OCI-LY1 (cell line): ENCODE results near the gene CDH4.

Experiments
- H2AFZ ChIP-seq: fragments of 200-600 bp; sonication (generic), shearing (Covaris generic); 2 replicates; pipeline ENCODE4 v1.6.0; 2014; ENCODE audit warnings: antibody characterized with exemption, mild to moderate bottlenecking, low read length
- H3F3A ChIP-seq: fragments of 200-600 bp; sonication (generic), shearing (Covaris generic); 2 replicates; pipeline ENCODE4 v1.6.0; 2014; ENCODE audit warnings: mild to moderate bottlenecking, antibody characterized with exemption, low read length, moderate library complexity; ENCODE audit not compliant: insufficient read depth
- H3K27ac ChIP-seq: fragments of 200-600 bp; sonication (generic); 2 replicates; pipeline ENCODE4 v1.5.1; 2014; ENCODE audit warnings: low read length, mixed run types, mild to moderate bottlenecking, low read depth; ENCODE audit not compliant: poor library complexity, severe bottlenecking
- H3K27me3 ChIP-seq: fragments of 200-600 bp; sonication (generic); 2 replicates; pipeline ENCODE4 v1.6.0; 2014; ENCODE audit warnings: antibody characterized with exemption, mild to moderate bottlenecking, low read length, moderate library complexity; ENCODE audit not compliant: insufficient read depth
- H3K36me3 ChIP-seq: fragments of 200-600 bp; sonication (generic); 2 replicates; pipeline ENCODE4 v1.6.1; 2014; ENCODE audit warnings: mild to moderate bottlenecking, antibody characterized with exemption, low read length, moderate library complexity, mixed read lengths; ENCODE audit not compliant: insufficient read depth
- H3K4me1 ChIP-seq: fragments of 200-600 bp; sonication (generic); 2 replicates; pipeline ENCODE4 v1.5.1; 2014; ENCODE audit warnings: mild to moderate bottlenecking, low read length, moderate library complexity; ENCODE audit not compliant: insufficient read depth, severe bottlenecking
- H3K4me2 ChIP-seq: fragments of 200-600 bp; sonication (generic), shearing (Covaris generic); 2 replicates; pipeline ENCODE4 v1.6.1; 2014; ENCODE audit warnings: low read length
- H3K4me3 ChIP-seq: fragments of 200-600 bp; sonication (generic); 2 replicates; pipeline ENCODE4 v1.5.1; 2014; ENCODE audit warnings: low read length, low read depth, mild to moderate bottlenecking, mixed read lengths; ENCODE audit not compliant: poor library complexity, severe bottlenecking
- H3K79me2 ChIP-seq: fragments of 200-600 bp; shearing (Covaris generic); 2 replicates; pipeline ENCODE4 v1.6.1; 2016; ENCODE audit warnings: mixed run types, low read length, mixed read lengths; ENCODE audit not compliant: insufficient read depth
- H3K9ac ChIP-seq: fragments of 200-600 bp; sonication (generic), shearing (Covaris generic); 2 replicates; pipeline ENCODE4 v1.6.1; 2014; ENCODE audit warnings: mild to moderate bottlenecking, low read length, mixed read lengths
- H3K9me2 ChIP-seq: fragments of 200-600 bp; sonication (generic), shearing (Covaris generic); 2 replicates; pipeline ENCODE4 v1.6.1; 2014; ENCODE audit warnings: low read depth, mild to moderate bottlenecking, low read length, mixed read lengths
- H3K9me3 ChIP-seq: fragments of 200-600 bp; shearing (Covaris generic); 2 replicates; pipeline ENCODE4 v1.6.1; 2014; ENCODE audit warnings: low read length, mixed read lengths
- H4K20me1 ChIP-seq: fragments of 200-600 bp; sonication (generic), shearing (Covaris generic); 2 replicates; pipeline ENCODE4 v1.6.0; 2016; ENCODE audit warnings: mild to moderate bottlenecking, low read length; ENCODE audit not compliant: insufficient read depth
- EZH2 ChIP-seq: fragments of 200-600 bp; sonication (generic), shearing (Covaris generic); IDR thresholded peaks from 2 replicates; pipeline ENCODE4 v1.8.0; 2017; ENCODE audit warnings: borderline replicate concordance, mixed run types, mild to moderate bottlenecking, antibody characterized with exemption, low read length, moderate library complexity, mixed read lengths
- TF ChIP-seq, protein P1 (sequence below): fragments of 200-600 bp; sonication (generic), shearing (Covaris generic); IDR thresholded peaks from 2 replicates; pipeline ENCODE4 v1.5.1; 2017; ENCODE audit warnings: mild to moderate bottlenecking, antibody characterized with exemption, low read length, moderate library complexity, mixed read lengths

CDH4 gene

DNA sequence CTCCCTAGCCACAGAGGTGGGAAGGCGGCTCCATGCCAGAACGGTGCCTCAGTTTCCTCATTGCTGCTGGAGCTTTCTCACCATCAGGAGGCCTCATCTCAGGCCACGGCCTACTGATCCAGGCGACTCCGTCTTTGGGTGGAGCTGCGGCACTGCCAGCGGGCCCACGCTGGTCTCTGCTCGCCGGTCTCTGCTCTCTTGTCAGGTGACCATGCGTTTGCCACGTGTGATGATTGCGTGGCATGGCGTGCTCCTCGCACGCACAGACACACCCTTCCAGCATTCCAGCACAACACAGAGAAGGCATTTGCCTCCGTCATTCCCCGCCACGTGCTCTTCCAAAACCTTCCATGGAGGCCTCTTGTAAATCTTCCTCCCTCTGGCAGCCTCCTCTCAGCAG lies 271.1 kb downstream of the CDH4 start:
- no peaks in the 10 kb centered on the region for H3K9me3 ChIP-seq
- H3K79me2 ChIP-seq, result no peaks in the 10 kb centered on the region
- no peak overlapping the region for H2AFZ ChIP-seq
- H3K4me2 ChIP-seq, result no peak overlapping the region
- H3K27ac ChIP-seq, result no peak overlapping the region
- H3K9me2 ChIP-seq, result no peaks in the 10 kb centered on the region
- no peak overlapping the region for H3K9ac ChIP-seq
- TF ChIP-seq, protein P1, sequence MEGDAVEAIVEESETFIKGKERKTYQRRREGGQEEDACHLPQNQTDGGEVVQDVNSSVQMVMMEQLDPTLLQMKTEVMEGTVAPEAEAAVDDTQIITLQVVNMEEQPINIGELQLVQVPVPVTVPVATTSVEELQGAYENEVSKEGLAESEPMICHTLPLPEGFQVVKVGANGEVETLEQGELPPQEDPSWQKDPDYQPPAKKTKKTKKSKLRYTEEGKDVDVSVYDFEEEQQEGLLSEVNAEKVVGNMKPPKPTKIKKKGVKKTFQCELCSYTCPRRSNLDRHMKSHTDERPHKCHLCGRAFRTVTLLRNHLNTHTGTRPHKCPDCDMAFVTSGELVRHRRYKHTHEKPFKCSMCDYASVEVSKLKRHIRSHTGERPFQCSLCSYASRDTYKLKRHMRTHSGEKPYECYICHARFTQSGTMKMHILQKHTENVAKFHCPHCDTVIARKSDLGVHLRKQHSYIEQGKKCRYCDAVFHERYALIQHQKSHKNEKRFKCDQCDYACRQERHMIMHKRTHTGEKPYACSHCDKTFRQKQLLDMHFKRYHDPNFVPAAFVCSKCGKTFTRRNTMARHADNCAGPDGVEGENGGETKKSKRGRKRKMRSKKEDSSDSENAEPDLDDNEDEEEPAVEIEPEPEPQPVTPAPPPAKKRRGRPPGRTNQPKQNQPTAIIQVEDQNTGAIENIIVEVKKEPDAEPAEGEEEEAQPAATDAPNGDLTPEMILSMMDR, result no peak
- TF ChIP-seq EZH2, result no peak
- no peaks in the 10 kb centered on the region for H3K36me3 ChIP-seq
- H3K4me3 ChIP-seq, result no peak overlapping the region
- H3K4me1 ChIP-seq, result no peaks in the 10 kb centered on the region
- no peaks in the 10 kb centered on the region; the same call in 1 of the 2 replicates for H3K27me3 ChIP-seq
- H4K20me1 ChIP-seq, result no peaks in the 10 kb centered on the region
- no peaks in the 10 kb centered on the region for H3F3A ChIP-seq

DNA sequence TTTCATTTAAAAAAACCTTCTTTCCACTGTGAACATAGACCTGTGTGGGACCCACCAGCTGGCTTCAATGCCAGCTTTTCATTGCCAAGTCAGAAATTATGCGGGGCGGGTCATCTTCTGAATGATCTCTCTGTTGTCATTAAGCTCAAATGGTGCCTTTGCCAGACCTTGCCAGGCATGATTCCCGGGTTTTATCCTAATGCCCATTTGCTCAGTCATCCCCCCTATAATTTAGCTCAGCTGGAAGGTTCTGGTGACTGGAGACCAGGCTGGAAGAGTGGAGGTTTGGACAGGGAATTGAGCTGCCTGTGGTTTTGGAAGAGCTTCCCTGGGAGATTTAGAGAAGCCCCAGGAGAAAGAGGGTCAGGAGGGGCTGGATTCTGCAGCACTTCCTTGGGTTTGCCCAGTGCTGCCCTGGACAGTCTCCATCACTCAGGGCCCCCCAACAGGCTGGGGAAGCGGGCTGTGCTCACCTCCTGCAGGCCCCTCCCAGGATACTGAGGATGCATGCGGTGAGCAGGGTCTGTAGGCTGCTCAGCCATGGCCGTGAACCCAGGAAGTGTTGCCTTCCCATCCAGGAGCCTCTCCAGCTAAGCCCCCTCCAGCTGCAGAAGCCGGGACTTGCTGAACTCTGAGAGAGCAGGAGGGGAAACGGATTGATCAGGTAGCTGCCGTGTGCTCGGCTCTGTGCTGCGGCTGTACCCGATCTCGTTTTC lies 273.0 kb downstream of the CDH4 start:
- H3K27ac ChIP-seq, result no peak overlapping the region
- no peaks in the 10 kb centered on the region for H3K9me2 ChIP-seq
- TF ChIP-seq, protein P1, result no peak
- no peak for TF ChIP-seq EZH2
- H3K9me3 ChIP-seq, result no peaks in the 10 kb centered on the region
- no peaks in the 10 kb centered on the region for H3K79me2 ChIP-seq
- H3K4me2 ChIP-seq, result no peak overlapping the region
- H3K4me3 ChIP-seq, result no peak overlapping the region
- H3K9ac ChIP-seq, result no peak overlapping the region
- no peaks in the 10 kb centered on the region for H3K36me3 ChIP-seq
- no peaks in the 10 kb centered on the region for H3K27me3 ChIP-seq
- no peaks in the 10 kb centered on the region for H3K4me1 ChIP-seq
- no peaks in the 10 kb centered on the region for H4K20me1 ChIP-seq
- H3F3A ChIP-seq, result no peaks in the 10 kb centered on the region
- H2AFZ ChIP-seq, result no peak overlapping the region

GRCh38 chr20:61525781-61526431 lies 273.8 kb downstream of the CDH4 start:
- Histone ChIP-seq H3K4me3 (no peak overlapping the region), H3K27ac (no peak overlapping the region), H3F3A (no peaks in the 10 kb centered on the region), H3K79me2 (no peaks in the 10 kb centered on the region), H3K9ac (no peak overlapping the region), H3K36me3 (no peaks in the 10 kb centered on the region), H3K9me2 (no peaks in the 10 kb centered on the region), H3K4me2 (no peak overlapping the region), H3K27me3 (no peaks in the 10 kb centered on the region), H3K9me3 (no peaks in the 10 kb centered on the region), H4K20me1 (no peaks in the 10 kb centered on the region), H2AFZ (no peak overlapping the region), H3K4me1 (no peaks in the 10 kb centered on the region)
- TF ChIP-seq, protein P1, result no peak
- no peak for TF ChIP-seq EZH2
